Stimulated activated CD8-positive, alpha-beta memory T cell treated with anti-CD3 and anti-CD28 coated beads, Interleukin-12 subunit alpha, Interleukin-12 subunit beta, amount 100 ng/mL, for 4 hours (primary cell): Measurements from ENCODE around the gene MOB2.
"Not testable (repeated sequence)": the region's sequence is repeated elsewhere in the genome, so short reads cannot be mapped to it uniquely, and the experiment has no call there.

Experiments
- DNase-seq: peaks from one replicate; pipeline ENCODE4 v3.0.0-alpha.2; 2020; ENCODE audit warnings: low read depth

Gene MOB2

GRCh38 chr11:1440066-1440465 lies 46.5 kb downstream of the MOB2 start:
- no peak for DNase-seq

GRCh38 chr11:1439341-1439740 lies 47.2 kb downstream of the MOB2 start:
- DNase-seq: no peak

- DNase-seq: no peak
Observed at GRCh38 chr11:1438967-1439330, 47.6 kb downstream of the MOB2 start.

GRCh38 chr11:1438261-1438966 lies 48.2 kb downstream of the MOB2 start:
- DNase-seq: no peak

- no peak for DNase-seq
Observed at GRCh38 chr11:1437500-1437899, 49.1 kb downstream of the MOB2 start.

GRCh38 chr11:1436468-1437039 lies 50.0 kb downstream of the MOB2 start:
- no peak for DNase-seq

- DNase-seq: no peak
Observed at GRCh38 chr11:1435820-1436467, 50.6 kb downstream of the MOB2 start.

GRCh38 chr11:1435479-1435819 lies 51.1 kb downstream of the MOB2 start:
- not testable (repeated sequence) for DNase-seq

GRCh38 chr11:1433977-1434640 lies 52.5 kb downstream of the MOB2 start:
- no peak for DNase-seq

GRCh38 chr11:1433568-1433967 lies 53.0 kb downstream of the MOB2 start:
- DNase-seq: no peak

- DNase-seq: no peak
Observed at GRCh38 chr11:1428762-1429316, 57.7 kb downstream of the MOB2 start.

- no peak for DNase-seq
Observed at GRCh38 chr11:1425439-1425838, 61.1 kb downstream of the MOB2 start.

- no peak for DNase-seq
Observed at GRCh38 chr11:1425006-1425405, 61.6 kb downstream of the MOB2 start.

GRCh38 chr11:1423406-1423805 lies 63.2 kb downstream of the MOB2 start:
- not testable (repeated sequence) for DNase-seq

GRCh38 chr11:1422981-1423380 lies 63.6 kb downstream of the MOB2 start:
- DNase-seq: no peak

GRCh38 chr11:1422481-1422880 lies 64.1 kb downstream of the MOB2 start:
- no peak for DNase-seq

GRCh38 chr11:1421291-1421690 lies 65.3 kb downstream of the MOB2 start:
- no peak for DNase-seq

GRCh38 chr11:1419811-1420210 lies 66.8 kb downstream of the MOB2 start:
- DNase-seq: no peak
